Renal cortex interstitium (tissue), 11 donors: ENCODE measurements around the gene CACNA1D. TPM values are rescaled to one million over a fixed set of nuclear protein-coding genes. Genes with fewer than 3 reads are reported as not detected.
"Not testable (repeated sequence)": the region's sequence is repeated elsewhere in the genome, so short reads cannot be mapped to it uniquely, and the experiment has no call there.

Experiments
- DNase-seq, 11 donors: peaks; one replicate each; pipeline ENCODE4 v3.0.0-alpha.2; 2013; ENCODE audit warnings: low read depth in 9 of 11, low spot score in 4 of 11; ENCODE audit errors: extremely low read depth in 1 of 11
- polyA plus RNA-seq, 3 donors: library from polyadenylated mRNA; unstranded; fragments of 120-200 nt; gene quantifications; one replicate each; pipeline ENCODE4 v1.2.1, GENCODE V29; 2013; ENCODE audit not compliant: insufficient read length in 3 of 3

CACNA1D gene
- polyA plus RNA-seq, 3 donors = 11.0 to 18.2 (median 12.9) TPM

DNA sequence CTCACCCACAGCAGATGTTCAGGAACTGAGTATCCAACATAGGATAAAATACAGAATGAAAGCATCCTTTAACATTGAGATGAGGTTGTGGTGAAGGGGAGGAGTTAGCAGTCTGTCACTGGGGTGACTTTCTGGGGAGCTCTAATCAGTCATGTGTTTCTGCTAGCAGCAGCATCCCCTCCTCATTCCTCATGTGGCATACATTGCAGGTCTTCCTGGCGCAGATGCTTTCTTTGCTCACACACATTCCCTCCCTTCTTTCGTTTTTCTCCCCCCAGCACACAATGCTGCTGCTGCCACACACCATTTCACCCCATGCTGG is 135.0 kb downstream of the CACNA1D start:
- DNase-seq = no peak

DNA sequence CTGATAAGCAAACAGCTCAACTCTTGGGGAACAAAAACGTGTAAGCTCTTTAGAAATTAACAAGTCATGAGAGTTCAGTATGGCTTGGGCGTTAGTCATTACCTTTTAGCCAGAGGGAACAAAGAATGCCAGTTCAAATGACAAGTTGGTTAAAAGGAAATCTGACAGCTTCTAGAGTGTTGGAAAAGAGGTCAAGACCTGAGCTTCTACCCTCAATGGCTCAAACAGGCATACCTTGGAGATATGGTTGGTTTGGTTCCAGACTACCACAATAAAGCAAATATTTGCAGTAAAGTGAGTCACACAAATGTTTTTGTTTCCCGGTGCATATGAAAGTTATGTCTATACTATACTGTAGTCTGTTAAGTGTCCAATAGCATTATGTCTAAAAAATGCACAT is 136.1 kb downstream of the CACNA1D start:
- no peak for DNase-seq

DNA sequence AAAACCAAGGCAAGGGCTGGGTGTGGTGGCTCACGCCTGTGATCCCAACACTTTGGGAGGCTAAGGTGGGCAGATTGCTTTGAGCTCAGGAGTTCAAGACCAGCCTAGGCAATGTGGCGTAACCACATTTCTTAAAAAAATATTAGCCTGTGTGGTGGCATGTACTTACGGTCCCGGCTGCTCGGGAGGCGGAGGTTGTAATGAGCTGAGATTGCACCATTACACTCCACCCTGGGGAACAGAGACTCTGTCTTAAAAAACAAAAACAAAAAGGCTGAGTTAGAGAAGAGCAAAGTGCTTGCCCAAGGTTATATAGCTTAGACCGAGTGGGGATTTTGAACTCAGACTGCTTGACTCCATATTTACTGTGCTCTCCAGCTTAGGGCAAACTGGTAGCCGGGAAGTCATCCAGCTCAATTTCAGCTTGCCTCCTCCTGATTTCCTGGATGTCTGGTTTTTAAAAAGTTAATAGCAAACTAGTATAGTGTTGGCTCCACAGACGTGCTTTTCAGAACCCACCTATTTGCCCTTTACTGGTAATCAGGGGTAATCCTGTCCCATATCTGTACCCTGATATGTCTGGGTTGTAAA is 138.9 kb downstream of the CACNA1D start:
- DNase-seq = no peak

DNA sequence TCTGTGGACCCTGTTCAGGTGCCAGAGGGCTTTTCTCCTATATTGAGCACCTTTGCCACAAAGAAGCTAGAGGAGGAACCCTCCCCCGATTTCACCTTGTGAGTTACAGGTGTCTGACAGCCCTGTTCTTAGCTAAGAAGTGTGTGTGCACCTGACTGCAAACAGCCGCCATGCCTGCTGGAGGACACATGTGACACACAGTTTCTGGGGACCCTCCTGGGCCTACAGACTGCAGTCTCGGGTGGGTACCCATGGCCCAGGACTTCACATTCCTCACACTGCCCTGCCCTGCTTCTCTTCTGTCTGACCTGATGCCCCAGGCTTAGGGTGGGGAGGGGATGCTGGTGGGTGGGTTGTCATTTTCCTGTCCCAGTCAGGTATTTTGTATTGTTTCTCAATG is 140.6 kb downstream of the CACNA1D start:
- DNase-seq = no peak

DNA sequence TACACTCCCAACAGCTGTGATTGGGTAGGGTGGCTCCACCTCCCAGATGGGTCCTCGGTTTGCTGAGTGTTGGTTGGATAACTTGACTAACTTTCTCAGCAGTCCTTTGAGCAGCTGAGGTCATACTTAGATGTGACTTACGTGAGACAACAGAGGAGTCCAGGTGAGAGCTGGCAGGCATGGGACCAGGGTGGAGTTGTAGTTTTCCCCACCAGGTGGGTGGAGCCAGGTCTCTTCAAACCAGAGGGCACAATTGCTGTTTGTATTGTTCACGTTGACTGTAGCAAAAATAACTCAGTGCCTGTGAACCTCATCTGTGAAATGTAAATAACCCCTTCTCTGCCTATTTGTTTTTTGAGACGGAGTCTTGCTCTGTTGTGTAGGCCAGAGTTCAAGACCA is 144.4 kb downstream of the CACNA1D start:
- not testable (repeated sequence) for DNase-seq

DNA sequence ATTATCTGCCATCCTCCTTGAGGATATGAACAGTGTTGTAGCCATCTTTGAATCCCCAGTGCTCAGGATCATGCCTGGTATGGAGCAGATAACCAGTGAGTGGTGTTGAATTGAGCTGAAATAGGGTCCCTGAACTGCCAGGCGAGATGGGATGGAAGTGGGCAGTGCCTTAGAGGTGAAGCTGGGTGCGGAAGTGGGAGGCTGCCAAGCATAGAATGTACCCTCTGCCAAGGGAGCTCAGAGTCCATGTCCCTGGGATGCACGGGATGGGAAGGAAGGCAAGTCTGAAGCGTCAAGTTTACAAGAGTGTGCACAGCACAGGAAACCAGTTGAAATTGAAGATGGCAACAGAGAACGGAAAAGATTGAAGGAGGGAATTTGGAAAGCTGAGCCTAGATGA is 147.0 kb downstream of the CACNA1D start:
- no peak for DNase-seq

DNA sequence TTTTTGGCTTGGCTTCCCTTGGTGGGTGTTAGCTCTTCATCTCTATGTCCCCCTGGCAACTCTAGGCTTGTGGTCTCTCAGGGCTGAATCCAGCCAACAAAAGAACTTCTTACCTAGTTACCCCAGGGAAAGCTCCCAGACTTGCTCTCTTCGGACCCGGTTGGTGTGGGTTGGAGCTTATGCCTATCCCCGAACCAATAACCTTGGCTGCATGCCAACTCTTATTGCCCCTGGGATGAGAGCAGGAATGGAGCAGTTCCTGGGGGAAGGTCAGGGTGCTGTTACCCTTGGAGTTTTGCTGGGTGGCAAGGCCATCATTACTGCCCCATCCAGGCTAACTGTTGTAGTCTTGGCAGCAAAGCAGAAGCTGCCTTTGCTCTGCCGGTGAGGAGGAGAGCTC is 147.8 kb downstream of the CACNA1D start:
- no peak for DNase-seq

DNA sequence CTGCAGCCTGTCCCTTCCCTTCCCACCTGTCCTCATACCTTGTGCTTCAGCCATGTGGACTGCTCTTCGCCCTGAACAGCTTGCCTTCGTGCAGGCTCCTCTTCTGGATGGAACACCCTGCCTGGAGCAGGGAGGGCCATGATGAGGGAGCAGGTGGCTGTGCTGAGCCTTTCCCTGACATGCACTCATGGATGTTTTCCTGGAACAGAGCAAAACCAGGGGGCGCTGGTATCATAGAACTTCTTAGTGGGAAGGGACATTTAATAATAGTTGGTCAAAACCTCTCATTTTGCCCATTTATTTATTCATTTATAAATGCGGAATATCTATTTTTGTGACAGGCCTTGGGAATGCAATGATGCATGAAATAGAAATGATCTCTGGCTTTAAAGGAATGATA is 149.3 kb downstream of the CACNA1D start:
- no peak for DNase-seq

DNA sequence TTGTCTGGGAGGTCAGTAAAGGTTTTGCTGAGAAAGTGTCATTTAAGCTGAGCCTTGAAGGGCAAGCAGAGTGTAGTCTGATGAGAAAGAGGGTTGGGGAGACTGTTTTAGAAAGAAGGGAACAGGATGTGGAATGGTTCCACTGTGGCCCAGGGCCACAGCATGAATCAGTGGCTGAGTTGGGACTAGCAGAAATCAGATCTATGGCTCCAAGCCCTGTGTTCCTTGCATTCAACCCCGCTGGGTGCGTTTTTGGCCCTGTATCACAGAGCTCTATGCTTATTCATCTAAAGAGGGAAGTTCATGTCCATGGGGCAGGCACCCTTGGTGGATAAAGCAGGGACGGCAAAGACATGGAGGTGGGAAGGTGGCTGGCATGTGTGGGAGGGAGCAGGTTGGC is 151.3 kb downstream of the CACNA1D start:
- no peak for DNase-seq

DNA sequence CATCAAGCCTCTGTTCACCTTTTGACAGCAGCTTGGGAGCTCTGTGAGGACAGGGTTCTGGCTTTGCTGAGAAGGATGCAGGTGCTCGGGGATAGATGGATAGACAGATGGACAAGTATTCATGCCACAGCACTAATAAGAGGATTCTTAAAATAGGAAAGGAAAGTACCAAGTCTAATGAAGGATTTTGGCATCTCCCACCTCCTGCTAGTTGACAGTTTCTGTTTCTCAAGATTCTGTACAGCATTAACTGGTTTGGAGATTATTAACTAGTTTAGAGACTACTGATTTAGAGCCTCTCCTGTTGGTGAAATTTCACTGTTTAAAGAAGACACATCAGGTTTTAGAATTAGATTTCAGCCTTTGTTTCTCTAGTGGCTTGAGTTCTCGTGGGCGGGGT is 152.3 kb downstream of the CACNA1D start:
- DNase-seq = peak in 1 of 11 donors; percentile 40

DNA sequence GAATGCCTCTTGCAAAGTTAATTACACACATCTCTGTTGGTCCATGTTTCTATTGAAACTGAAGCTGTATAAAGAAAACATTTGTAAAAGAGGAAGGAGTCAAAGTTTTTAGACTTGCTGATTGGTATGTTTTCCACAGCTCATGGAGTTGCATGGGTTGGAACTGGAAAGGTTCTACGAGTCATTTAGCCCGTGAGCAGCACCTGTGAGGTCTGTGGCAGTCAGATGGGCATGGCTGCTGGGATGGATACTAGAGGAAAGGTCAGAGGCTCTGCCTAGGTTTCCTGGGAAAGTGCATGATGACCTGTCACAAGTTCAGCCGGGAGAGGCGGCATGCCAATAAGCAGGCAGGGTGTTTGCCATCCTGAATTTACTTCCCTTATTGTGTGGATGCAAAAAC is 155.4 kb downstream of the CACNA1D start:
- DNase-seq = no peak

DNA sequence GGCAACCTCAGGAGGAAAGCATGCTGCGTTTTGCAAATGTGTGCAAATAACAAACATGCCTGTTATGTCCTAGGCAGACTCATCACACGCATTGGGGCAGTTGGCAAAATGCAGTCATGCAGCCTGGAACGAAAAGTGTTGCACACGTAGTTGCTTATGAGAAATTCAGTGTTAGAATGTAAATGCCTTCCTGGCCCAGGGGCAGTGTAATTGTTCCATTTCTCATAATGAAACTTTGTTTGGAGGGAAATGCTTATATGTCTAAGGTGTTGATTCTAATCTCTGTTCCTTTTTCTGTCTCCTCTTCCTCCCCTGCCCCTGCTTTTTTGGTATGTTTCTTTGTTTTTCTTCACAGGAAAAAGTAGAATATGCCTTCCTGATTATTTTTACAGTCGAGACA is 156.0 kb downstream of the CACNA1D start:
- DNase-seq = no peak

DNA sequence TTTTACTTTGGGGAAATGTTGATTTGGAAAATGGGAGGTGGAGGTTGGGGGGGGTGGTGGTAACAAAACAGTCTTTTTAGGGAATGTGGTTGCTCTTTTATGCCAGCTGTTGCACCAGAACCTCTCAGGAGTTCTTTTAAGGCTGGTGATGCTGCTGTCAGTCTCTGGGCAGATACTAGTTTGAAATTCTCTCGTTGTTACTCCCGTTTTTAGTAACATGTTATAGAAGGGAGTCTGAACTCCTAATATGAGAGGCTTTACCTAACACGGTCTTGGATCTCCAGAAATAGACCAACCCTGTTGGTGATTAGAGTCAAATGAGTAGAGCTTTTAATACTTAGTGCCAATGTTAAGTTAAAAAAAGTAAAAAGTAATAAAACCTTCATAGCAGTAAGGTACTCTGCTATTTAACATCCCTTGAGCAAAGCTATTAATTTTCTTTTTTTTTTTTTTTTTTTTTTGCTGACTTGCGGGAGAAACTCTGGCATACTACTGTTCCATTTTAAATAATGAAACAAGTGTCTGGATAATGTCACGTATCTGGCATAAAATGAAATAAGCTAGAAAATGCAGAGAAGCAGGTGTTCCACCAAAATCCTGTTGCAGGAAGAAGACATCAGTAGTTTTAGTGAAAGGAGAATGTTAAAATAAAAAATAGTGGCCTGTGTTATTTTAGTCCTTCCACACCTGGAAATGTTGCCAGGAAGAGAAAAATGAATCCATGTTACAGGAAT is 156.7 kb downstream of the CACNA1D start:
- DNase-seq = no peak

DNA sequence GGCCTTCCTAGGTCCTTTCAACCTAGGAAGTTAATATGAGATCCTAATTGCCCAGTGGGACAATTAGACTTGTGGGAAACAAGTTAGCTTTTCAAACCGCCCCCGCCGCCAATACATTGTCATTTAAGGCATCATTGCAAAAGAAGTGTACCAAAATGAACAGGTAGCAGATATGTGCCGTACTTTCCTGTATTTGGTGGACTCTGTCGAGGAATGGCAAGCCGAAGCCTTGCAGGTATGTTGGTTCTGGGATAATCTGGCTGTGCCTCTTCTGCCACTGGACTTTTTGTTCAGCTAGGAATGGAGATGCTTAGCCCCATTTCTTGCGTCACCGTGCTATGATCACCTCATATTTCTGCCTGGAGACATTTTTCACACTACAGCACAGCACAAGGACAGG is 157.5 kb downstream of the CACNA1D start:
- DNase-seq = no peak

DNA sequence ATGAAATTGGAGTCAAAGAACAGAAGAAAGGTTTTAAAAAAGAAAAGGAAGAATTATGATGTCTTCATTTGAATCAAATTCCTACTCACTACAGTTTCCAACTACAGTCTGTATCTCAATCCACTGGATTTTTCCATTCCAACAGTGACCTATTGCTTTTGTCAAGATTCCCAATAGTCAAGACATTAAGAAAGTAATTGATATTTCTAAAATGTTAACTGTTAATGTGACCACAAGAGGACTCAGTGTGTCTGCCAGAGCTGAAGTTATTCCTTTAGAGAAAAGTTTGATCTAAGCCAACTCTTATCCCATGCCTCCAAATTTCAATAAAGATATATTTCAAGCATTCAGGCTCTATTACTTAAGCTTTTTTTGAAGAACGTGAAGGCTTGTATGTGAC is 163.2 kb downstream of the CACNA1D start:
- no peak for DNase-seq

DNA sequence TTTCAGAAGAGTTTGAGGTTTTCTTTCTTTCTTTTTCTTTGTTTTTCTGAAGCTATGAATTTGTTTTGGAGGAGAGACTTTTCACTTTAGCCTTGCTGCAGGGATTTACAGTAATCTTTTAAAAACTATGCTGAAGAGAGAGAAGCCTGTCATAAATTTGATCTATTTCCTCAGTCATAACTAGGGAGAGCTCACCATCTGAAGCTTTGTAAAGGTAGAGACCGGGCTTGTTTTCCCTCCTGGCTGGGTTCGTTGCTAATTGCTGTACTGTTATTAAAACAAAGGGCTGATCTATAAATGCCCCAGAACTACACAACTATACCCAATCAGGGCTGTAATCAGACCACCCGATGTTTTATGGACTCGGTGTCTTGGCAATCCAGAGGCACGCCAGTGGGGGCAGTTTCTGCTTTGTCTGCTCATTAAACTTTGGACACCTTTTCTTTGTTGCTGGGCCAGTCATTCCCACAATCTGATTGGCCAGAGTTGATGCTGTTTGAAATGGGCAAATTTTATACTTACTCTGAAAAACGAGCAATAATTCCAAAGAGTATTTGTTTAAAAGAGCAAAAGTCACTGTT is 164.3 kb downstream of the CACNA1D start:
- no peak for DNase-seq

DNA sequence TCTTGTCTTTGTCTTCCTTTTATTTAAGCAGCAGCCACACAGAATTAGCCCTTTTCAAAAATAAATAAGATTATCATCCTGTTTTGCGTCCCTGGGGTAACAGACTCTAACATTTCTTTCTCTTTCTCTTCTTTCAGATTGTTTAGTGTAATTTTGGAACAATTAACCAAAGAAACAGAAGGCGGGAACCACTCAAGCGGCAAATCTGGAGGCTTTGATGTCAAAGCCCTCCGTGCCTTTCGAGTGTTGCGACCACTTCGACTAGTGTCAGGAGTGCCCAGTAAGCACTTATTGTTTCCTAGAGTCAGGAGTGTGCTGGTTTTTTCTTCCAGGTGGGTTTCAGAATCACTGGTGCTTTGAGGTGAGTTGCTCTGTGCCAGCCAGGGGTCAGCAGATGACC is 165.6 kb downstream of the CACNA1D start:
- DNase-seq = no peak

DNA sequence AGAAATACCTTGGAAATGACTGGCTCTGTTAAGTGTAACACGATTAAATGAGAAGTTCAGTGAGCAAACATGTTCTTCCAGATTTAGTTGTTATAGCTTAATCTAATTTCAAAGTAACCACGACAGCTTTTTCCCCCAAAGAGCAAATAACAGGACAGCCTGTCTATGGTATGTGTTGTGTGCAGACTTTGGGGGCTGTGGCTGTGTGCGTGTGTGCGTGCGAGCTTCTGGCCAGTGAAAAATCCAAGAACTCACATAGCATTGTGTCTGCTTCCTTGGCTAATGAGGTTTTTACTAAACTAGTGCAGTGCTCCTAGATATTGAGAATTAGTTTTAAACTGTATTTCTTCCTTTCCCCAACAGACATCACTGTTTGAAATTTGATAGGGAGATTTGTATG is 167.1 kb downstream of the CACNA1D start:
- DNase-seq = no peak

DNA sequence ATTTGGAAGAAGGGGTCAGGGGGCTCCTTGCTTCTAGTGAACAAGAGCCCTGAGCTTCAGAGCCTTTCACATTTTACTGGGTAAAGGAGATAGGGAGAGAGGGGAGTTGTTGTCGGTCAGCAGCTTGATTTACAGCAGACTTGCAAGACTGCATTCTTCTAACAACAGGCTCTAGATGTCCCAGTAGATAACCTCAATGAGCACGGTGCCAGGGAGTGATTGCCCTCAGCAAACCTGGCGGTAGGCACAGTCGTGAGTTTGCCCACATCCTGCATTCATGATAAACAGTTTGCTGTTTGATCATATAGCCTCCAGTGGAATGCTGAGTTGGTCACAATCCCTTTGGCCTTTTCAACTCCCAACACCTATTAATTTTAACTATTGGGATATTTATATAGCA is 170.4 kb downstream of the CACNA1D start:
- not testable (repeated sequence) for DNase-seq

DNA sequence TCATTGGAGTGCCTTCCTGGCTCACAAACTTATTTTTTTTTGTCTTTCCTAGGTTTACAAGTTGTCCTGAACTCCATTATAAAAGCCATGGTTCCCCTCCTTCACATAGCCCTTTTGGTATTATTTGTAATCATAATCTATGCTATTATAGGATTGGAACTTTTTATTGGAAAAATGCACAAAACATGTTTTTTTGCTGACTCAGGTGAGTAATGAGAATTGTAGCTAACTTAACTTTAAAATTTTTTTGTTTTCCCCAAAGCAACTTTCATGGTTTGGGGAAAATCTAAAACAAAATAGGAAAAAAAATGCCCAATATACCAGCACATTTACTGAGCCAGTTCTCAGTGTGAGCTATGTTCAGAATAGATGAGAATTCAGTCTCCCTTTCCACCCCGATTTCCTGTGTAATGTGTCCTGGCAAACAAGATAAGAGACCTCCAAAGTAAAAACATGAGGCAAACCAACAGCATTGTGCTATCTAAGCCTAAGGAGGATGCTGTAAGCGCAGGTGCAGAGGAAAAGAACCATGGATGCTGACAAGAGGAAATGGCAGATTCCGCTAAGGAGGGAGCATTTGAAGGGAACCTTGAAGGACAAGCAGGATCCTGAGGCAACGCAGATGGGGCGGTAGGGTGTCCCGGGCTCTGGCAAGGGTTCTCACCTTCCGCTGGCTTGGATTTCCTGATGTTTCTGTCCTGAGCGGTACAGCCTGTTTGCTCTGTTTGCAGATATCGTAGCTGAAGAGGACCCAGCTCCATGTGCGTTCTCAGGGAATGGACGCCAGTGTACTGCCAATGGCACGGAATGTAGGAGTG is 171.4 kb downstream of the CACNA1D start:
- DNase-seq = no peak
